Measurements from ENCODE around the gene GTPBP3. TPM values are rescaled to one million over a fixed set of nuclear protein-coding genes. Genes with fewer than 3 reads are reported as not detected.
A peak's percentile ranks its signal among the peaks of the same experiment; 100 is the strongest.
"Not testable (repeated sequence)": the region's sequence is repeated elsewhere in the genome, so short reads cannot be mapped to it uniquely, and the experiment has no call there.

GTPBP3 gene
- total RNA-seq, 1 donor from 2014 or later = 11.5 TPM

DNA sequence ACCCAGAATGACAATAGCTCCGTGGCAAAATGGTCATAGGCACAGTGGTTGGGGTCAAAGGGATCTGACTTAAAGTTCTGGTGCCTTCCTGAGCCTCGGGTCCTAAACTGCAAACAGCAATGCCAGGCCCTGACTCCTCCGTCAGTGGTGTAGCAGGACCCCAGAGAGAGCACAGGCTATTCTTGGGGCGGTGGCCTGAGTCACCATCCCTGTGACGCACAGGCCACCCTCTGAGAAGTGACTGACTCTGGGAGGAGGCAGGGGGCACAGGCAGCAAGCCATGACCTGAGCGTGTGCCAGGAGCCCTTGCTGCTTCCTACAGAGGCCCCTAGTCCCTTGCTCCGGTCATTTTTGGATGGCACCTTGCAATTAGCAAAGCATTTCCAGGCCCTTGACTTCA lies 21.0 kb downstream of the GTPBP3 start:
- ATAC-seq = no peak
- intact Hi-C loops (cut with DNase I) = no loop called here
- no peak for DNase-seq (ENCODE audit: missing footprints)

DNA sequence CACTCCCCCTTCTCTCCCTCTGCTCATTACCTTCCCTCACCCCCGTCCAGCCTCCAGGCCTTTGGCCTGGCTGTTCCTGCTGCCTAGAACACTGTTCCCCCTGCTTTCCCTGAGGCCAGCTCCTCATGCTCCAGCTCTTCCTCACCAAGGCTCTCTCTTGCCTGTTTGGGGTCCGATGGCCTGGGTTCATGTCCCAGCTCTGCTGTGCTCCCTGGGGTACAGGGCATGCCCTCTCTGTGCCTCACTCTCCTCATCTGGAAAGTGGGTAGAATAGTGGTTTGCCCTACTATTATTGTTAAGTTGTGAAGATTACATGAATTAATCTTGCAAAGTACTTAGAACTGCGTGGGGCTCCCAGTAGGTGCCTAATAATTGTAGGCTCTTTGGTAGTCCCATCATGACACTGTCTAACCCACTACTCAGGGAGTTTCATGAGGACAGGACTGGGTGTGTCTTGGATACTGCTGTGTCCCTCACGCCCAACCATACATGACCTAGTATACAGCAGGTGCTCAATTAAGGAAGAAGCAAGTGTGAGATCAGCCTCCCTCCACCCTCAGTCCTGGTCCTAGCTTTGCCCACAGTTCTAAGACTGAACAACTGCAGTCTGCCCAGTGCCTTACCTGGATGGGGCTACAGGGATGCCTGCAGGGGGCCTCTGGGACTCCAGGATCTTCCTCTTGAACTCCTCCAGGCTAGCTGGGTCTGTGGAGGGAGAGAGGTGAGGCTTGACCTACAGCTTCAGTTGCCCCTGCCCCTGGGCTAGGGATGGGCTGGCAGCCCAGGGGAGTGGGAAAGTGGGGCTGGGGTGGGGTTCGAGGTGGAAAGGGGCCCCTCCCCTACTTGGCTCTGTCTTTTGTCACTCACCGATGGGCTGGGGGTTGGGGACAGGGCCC lies 22.8 kb downstream of the GTPBP3 start:
- ATAC-seq (no peak), DNase-seq (ENCODE audit: missing footprints) (no peak)
- intact Hi-C loops (cut with DNase I) = no loop called here

DNA sequence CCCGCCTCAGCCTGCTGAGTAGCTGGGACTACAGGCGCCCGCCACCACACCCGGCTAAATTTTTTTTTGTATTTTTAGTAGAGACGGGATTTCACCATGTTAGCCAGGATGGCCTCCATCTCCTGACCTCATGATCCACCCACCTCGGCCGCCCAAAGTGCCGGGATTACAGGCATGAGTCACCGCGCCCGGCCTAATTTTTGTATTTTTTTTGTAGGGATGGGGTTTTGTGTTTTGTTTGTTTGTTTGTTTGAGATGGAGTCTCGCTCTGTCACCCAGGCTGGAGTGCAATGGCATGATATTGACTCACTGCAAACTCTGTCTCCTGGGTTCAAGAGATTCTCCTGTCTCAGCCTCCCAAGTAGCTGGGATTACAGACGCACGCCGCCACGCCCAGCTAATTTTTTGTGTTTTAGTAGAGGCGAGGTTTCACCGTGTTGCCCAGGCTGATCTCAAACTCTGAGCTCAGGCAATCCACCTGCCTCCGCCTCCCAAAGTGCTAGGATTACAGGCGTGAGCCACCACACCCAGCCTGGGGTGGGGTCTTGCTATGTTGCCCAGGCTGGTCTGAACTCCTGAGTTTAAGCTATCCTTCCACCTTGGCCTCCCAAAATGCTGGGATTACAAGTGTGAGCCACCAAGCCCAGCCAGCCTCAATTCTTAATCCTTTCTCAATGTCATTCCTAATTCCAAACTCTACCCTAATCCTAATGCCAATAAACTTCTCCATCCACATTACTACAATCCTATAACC lies 26.7 kb downstream of the GTPBP3 start:
- DNase-seq (ENCODE audit: missing footprints); intact Hi-C loops (cut with DNase I); ATAC-seq: not testable (repeated sequence)

DNA sequence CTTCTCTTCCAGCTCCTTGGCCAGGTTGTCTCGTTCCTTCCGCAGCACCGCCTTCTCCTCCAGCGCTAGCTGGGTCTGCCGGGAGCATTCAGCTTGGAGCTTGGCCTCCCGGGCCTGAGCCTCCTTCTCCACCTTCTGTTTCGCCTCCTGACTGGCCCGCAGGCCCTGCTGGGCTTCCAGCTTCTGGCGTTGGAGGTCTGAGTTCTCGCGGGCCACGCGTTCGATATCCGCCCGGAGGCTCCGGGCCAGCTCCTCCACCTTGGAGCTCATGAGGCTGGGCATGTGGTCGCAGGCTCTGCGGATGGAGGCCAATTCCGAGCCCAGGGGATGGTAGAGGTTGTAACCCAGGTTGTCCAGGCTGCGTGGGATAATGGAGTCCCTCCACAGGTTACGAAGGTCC lies 28.0 kb downstream of the GTPBP3 start:
- DNase-seq (ENCODE audit: missing footprints) (no peak), ATAC-seq (no peak)
- intact Hi-C loops (cut with DNase I) = no loop called here

DNA sequence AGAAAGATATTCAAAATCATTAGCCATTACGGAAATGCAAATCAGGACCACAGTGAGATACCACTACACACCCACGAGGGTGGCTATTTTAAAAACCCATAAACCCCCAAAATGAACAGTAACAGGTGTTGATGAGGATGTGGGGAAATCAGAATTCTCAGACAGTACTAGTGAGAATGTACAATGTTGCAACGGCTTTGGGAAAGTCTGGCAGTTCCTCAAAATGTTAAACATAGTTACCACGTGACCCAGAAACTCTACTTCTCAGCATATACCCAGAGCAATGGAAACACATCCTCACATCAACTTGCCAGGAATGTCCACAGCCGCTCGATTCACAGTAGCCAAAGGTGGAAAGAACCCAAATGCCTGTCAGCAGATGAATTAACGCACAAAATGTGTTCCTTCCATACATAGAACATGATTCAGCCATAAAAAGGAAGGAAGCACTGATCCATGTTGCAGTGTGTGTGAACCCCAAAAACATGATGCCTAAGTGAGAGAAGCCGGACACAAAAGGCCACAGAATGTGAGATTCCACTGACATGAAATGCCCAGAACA lies 32.8 kb downstream of the GTPBP3 start:
- DNase-seq (ENCODE audit: missing footprints) (no peak), ATAC-seq (peak; percentile 62)
- intact Hi-C loops (cut with DNase I) = no loop called here

DNA sequence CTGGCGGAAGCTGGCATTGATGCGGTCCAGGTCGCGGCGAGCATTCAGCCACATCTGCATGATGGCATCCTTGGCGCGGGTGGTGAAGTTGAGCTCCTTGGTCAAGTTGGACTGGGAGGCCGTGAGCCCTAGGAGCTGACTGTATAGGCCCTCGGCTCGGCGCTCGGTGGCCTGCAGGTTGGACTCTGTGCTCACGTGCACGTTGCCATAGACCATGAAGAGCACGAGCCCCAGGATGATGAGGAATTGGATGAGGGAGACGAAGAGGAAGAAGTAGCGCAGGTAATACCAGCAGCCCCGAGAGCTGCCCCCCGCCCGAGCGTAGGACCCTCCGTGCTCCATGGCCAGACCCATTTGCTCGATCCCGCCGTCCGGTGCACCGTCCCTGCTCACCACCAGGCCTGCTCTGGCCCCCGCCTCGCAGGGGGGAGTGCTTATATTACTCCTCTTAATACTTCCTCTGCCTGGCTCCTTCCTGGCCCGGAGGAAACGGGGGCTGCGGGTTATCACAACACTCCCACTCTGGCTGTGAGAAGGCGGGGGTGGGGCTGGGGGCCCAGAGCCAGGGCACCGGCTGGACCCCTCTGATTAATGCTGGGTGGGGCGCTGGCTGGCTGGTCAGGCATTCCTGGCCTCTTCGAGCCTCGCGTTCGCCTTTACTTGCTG lies 39.7 kb downstream of the GTPBP3 start, which contains the start of gene PLVAP:
TSS of gene PLVAP (minus strand) at position 408 of the 666 bp plus-strand sequence. CDS start at position 354, 54 bp downstream.
- no peak for ATAC-seq
- intact Hi-C loops (cut with DNase I) = no loop called here

DNA sequence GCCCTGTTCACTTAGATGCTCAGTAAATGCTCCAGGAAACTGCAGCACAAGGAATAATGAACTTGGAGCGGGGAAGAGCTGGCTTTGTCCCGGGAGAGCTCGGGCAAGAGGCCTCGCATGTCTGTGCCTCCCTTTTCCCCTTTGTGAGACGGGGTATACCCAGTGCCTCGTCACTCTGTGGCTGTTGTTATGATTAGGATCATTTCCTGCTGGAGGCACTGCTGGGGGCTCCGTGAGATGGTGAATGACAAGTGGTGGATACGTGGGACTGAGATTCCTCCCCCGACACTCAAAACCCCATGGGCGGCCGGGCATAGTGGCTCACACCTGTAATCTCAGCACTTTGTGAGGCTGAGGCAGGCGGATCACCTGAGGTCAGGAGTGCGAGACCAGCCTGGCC lies 40.9 kb downstream of the GTPBP3 start:
- ATAC-seq (no peak), DNase-seq (ENCODE audit: missing footprints) (no peak)
- intact Hi-C loops (cut with DNase I) = no loop called here

More for the DNA sequence above, 39.7 kb downstream of the GTPBP3 start, which contains the start of gene PLVAP:
- DNase-seq (ENCODE audit: missing footprints) = peak; percentile 67

DNA sequence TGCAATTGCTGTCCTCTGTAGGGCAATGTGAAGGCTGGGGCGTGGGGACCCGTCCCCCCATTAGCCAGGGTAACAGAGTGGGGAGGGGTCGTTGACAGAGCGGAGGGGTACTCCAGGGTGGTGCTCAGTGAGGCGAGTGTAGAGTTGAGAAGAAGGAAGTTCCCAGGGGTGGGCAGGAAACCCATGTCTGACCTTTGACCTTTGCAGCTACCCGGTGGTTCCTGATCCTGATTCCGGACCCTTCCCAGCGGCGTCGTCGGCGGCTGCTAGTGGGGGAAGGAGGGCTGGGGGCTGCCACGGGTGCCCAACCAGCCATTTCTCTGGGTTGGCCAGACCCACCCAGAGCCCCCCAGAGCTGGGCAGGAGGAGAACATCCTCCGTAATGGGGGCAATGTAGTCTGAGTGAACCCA lies 41.9 kb downstream of the GTPBP3 start:
- no peak for DNase-seq (ENCODE audit: missing footprints)
- intact Hi-C loops (cut with DNase I) = no loop called here
- no peak for ATAC-seq

DNA sequence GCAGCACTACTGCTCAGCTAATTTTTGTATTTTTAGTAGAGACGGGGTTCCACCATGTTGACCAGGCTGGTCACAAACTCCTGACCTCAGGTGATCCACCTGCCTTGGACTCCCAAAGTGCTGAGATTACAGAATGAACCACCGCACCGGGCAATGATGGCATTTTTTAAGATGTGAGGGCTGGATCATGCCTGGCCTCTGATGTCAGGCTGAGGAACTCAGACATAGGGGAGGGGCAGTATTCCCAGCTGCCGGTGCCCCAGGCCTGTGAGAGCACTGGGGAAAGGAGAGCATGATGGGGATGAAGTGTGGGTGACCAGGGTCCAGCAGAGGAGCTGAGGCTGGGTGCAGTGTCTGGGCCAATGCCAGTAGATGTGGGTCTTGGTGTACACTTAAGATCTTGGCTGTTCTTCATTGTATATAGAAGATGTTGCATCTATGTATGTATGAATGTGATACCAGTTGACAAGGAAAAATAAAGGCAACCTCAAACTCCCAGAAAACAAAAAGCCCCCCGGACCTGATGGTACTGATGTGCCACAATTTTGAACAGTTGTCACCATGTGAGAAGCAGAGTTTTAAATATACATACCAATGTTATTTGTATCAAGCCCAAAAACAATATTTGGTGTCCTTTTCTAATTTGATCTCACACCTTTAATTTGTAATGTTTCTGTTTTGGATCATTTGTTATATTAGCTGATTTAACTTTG lies 43.2 kb downstream of the GTPBP3 start:
- intact Hi-C loops (cut with DNase I) = no loop called here
- ATAC-seq = no peak
- no peak for DNase-seq (ENCODE audit: missing footprints)

DNA sequence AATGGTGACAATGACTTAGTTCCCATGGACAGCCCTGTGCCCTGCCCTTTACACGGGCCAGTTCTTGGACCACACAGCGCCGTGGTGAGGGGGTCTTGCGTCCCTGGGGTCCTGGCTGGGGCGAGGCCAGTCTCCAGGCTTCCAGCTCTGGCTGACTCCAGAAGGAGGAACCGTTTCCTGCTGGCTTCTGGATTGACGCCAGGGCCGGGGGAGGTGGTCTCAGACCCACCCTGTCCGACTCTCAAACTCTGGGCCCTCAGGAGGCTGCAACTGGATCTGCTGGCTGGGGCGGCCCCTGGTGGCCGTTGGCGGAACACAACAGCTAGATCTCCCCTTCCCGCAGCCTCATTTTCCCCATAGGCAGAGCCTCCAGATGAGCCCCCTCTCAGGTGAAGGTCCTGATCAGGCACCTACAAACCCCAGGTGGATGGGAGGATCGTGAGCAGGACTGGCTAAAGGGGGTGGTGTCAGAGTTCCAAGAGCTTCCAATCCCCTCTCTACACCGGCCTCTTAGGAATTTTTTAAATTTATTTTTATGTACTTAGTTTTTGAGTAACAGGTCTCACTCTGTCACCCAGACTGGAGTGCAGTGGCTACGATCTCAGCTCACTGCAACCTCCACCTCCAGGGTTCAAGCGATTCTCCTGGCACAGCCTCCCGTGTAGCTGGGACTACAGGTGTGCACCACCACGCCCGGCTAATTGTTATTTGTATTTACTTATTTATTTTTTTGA lies 48.7 kb downstream of the GTPBP3 start:
- ATAC-seq (no peak), DNase-seq (ENCODE audit: missing footprints) (peak; percentile 80)
- intact Hi-C loops (cut with DNase I) = loop anchor here (1.0 kb wide), 1 partner anchor 40 kb away; no protein-coding TSS in a partner anchor

DNA sequence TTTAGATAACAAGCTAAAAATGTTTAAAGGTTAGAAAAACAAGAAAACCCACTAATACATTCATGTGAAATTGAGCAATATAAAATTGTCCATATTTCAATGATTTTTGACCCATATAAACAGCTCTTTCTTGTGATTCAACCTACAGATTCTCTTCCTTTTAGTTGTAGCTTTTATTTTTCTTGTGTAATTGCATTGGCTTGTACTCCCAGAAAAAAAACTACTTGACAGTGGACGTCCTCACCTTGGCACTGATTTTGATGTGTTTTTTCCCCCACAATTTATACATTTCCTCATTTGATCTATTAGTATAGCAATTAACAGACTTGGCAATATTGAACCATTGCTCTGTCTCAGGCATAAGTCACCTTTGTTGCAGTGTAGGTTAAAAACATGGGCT lies 51.9 kb downstream of the GTPBP3 start:
- no peak for ATAC-seq
- DNase-seq (ENCODE audit: missing footprints) = no peak
- intact Hi-C loops (cut with DNase I) = no loop called here

DNA sequence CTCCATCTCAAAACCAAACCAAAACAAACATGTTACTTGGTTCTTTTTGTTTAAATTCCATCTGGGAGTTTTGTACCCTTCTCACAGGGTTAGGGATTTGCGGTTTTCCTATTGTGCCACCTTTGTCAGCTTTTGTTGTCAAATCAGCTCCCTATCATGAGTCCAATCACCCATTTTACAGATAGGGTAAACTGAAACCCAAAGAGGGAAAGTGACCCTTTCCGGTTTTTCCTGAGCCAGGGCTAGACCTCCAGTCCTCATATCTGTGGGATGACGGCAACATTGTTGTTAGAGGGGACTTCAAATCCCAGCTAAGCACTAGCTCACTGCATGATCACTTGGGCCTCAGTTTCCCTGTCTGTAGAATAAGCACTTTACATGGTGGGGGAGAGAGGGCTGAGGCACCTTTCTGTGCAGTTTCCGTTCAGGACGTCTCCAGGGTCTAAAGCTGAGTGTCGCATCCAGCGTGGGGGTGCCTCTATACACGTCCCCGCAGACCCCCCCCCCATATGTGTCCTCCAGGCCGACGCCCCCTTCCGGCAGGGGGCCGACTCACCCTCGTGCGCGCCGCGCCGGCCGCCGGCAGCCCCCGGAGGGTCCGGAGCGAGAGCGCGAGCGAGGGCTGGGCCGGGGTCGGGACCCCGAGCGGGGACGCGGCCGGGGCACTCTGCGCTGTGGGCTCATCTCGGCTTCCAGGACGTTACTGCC lies 52.8 kb downstream of the GTPBP3 start:
- DNase-seq (ENCODE audit: missing footprints) (no peak), ATAC-seq (no peak)
- intact Hi-C loops (cut with DNase I) = loop anchor here (5.0 kb wide), 1 partner anchor 98 kb away; no protein-coding TSS in a partner anchor

DNA sequence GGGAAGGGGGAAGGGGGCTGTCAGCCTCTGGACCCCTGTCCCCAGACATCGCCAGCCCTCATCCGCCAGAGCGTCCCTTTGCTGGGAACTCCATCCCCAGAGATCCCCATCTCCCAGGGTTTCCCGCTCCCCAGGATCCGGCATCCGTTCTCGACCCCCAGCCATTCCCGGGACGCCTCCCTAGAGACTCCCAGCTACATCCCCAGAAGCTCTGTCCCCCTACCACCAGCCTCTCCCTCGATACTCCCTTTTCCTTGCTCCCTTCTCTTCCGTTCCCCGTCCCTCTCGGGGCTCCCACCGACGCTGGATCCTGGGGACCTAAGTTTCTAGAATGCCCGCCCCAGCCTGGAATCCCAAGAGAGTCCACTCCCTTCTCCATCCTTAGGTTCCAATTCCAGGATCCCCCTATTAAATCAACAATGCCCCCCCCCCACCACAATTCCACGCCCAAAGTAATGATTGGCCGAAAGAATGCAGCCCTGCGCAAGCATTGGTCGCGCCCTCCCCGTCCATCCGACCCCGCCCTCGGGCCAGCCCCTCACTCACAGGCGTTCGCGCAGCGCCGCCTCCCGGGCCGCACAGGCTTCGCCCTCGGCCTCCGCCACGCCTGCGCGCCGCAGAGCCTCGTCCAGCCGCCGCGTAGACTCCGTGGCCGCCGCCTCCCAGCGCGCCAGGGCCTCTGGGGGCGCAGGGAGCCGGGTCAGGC lies 53.5 kb downstream of the GTPBP3 start:
- ATAC-seq = peak; percentile 93
- peak; percentile 94 for DNase-seq (ENCODE audit: missing footprints)
- intact Hi-C loops (cut with DNase I) = loop anchor here (5.0 kb wide), 1 partner anchor 99 kb away; no protein-coding TSS in a partner anchor

DNA sequence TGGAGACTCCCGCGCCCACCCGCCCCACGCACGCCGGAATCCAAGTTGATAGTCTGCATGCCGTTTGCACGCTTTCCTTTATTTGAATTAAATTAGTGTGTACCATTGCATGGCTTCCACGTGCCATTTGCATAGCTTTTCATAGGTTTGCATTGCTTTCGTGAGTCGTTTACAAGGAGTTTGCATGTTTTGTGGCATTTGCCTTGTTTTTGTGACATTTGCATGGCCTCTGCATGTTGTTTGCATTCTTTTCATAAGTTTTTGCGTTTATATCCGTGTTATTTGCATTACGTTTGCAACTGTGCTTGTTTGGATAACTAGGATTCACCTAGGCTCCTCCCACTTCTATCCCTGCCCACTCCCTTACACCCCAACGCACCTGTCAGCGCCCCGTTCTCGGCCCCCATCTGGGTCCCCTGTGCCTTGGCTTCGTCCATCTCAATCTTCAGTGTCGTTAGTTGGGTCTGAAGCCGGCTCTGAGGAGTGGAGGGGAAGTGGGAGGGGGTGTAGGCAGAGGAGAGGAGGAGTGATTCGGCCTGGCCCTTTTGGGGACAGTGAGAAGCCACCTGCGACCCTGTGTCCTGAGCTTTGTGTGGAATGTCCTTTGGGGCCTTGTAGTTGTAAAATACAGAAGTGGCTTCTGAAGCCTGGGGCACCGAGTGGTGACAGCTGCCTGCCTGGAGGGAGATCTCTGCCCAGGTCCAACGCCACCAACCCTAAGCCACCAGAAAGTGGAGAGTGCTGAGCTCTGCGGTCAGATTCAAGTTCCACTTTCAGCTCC lies 54.2 kb downstream of the GTPBP3 start:
- intact Hi-C loops (cut with DNase I) = loop anchor here (5.0 kb wide), 1 partner anchor 99 kb away; no protein-coding TSS in a partner anchor
- DNase-seq (ENCODE audit: missing footprints) = no peak
- ATAC-seq = peak; percentile 35
